HG03175 (cell line): ENCODE results near the gene TICRR.
"Not testable (repeated sequence)": the region's sequence is repeated elsewhere in the genome, so short reads cannot be mapped to it uniquely, and the experiment has no call there.

ENCODE experiments used
- ATAC-seq: cut with Tn5 transposase; IDR thresholded peaks from one replicate; pipeline ENCODE4 v1.9.1; 2021; ENCODE audit warnings: mild to moderate bottlenecking, moderate library complexity; ENCODE audit not compliant: unreplicated experiment

TICRR gene

GRCh38 chr15:89575146-89575655, at the start of gene TICRR:
TSS of gene TICRR (plus strand) at chr15:89575469. CDS start at chr15:89575587, 118 bp downstream.
- peak; percentile 96 for ATAC-seq

- no peak for ATAC-seq
These were observed 49.1 kb upstream of the TICRR start for GRCh38 chr15:89526181-89526580.

GRCh38 chr15:89526601-89527441, 48.4 kb upstream of the TICRR start:
- no peak for ATAC-seq

GRCh38 chr15:89528757-89529352, 46.4 kb upstream of the TICRR start:
- ATAC-seq, result no peak

- ATAC-seq, result no peak
These were observed 44.3 kb upstream of the TICRR start for GRCh38 chr15:89530976-89531375.

GRCh38 chr15:89531796-89532537, 43.3 kb upstream of the TICRR start:
- ATAC-seq, result no peak

- ATAC-seq, result no peak
These were observed 41.3 kb upstream of the TICRR start for GRCh38 chr15:89533861-89534544.

- no peak for ATAC-seq
These were observed 36.2 kb upstream of the TICRR start for GRCh38 chr15:89539027-89539426.

- no peak for ATAC-seq
These were observed 32.9 kb upstream of the TICRR start for GRCh38 chr15:89542369-89542768.

- ATAC-seq, result no peak
These were observed 31.9 kb upstream of the TICRR start for GRCh38 chr15:89543389-89543788.

- not testable (repeated sequence) for ATAC-seq
These were observed 26.1 kb upstream of the TICRR start for GRCh38 chr15:89549138-89549537.

GRCh38 chr15:89550427-89550826, 24.8 kb upstream of the TICRR start:
- no peak for ATAC-seq

GRCh38 chr15:89551550-89551949, 23.7 kb upstream of the TICRR start:
- no peak for ATAC-seq

- no peak for ATAC-seq
These were observed 21.6 kb upstream of the TICRR start for GRCh38 chr15:89553632-89554031.

GRCh38 chr15:89554247-89554646, 21.0 kb upstream of the TICRR start:
- ATAC-seq, result no peak

- no peak for ATAC-seq
These were observed 19.5 kb upstream of the TICRR start for GRCh38 chr15:89555768-89556167.

- ATAC-seq, result peak; percentile 42
These were observed 18.6 kb upstream of the TICRR start for GRCh38 chr15:89556413-89557262.

GRCh38 chr15:89559769-89560264, 15.5 kb upstream of the TICRR start:
- no peak for ATAC-seq

- no peak for ATAC-seq
These were observed 9.1 kb upstream of the TICRR start for GRCh38 chr15:89566181-89566580.
